K562 (cell line): ENCODE data around the gene SDE2. TPM values are rescaled to one million over a fixed set of nuclear protein-coding genes. Genes with fewer than 3 reads are reported as not detected.
A peak's percentile ranks its signal among the peaks of the same experiment; 100 is the strongest.

Experiments
- ATAC-seq: fragments of 200-7000 bp; cut with Tn5 transposase; 3 replicates; pipeline ENCODE4 v1.9.1; 2020; ENCODE audit warnings: moderate library complexity
- BruUV-seq: library from RNA; stranded (reverse); fragments of 400-500 nt; replicated peaks from 2 replicates; lab custom pipeline; 2021; lab: Mats Ljungman, UMichigan
- CTCF ChIA-PET: fragments of 300-600 bp; formaldehyde crosslinking; extraction: SDS; loops from one replicate; lab custom pipeline; 2021; ENCODE audit warnings: low intra/inter-chr PET ratio; lab: Yijun Ruan, JAX
- POLR2A ChIA-PET: fragments of 300-600, 350-650 bp; sonication (Branson Sonifier 250); formaldehyde crosslinking; extraction: SDS; loops from one replicate; lab custom pipeline; 2021; ENCODE audit warnings: antibody characterized with exemption, inconsistent platforms; lab: Yijun Ruan, JAX
- DNase-seq, 4 experiments: peaks; one replicate each; pipeline versions ENCODE4 v3.0.0 to v3.0.0-alpha.2; 2011 to 2018; ENCODE audit warnings: low spot score in 3 of 4, mixed read lengths in 3 of 4; ENCODE audit errors: extremely low read depth in 1 of 4
- FAIRE-seq: peaks from 2 replicates; lab custom pipeline; 2011; peaks lifted over from hg19 to GRCh38; lab: Jason Lieb, UNC
- H2AFZ ChIP-seq: 2 replicates; pipeline ENCODE4 v1.6.0; 2011; ENCODE audit warnings: low read depth, low read length, control low read depth, inconsistent platforms
- H3K27ac ChIP-seq: fragments of 200-600 bp; 3 replicates; pipeline ENCODE4 v1.8.0; 2011; ENCODE audit warnings: low read depth, mild to moderate bottlenecking, control low read depth, inconsistent platforms, low read length, moderate library complexity, mixed read lengths; ENCODE audit errors: extremely low read depth
- H3K27me3 ChIP-seq, 2 experiments: fragments of 300-600 bp in 1 of 2; 2 replicates in 1 of 2; 3 replicates in 1 of 2; pipeline versions ENCODE4 v1.6.0 to v1.8.0; 2011; ENCODE audit warnings: inconsistent platforms in 2 of 2, low read length in 2 of 2, mild to moderate bottlenecking in 1 of 2, mixed read lengths in 1 of 2, moderate library complexity in 1 of 2; ENCODE audit not compliant: control insufficient read depth in 2 of 2, insufficient read depth in 2 of 2
- H3K36me3 ChIP-seq: fragments of 300-600 bp; 3 replicates; pipeline ENCODE4 v1.8.0; 2011; ENCODE audit warnings: mild to moderate bottlenecking, low read length, inconsistent platforms; ENCODE audit not compliant: control insufficient read depth, insufficient read depth
- H3K4me1 ChIP-seq, 2 experiments: fragments of 200-600 bp in 1 of 2; replicated peaks in 1 of 2; 2 replicates in 1 of 2; 3 replicates in 1 of 2; pipeline versions ENCODE4 v1.5.1 to v1.8.0; 2011; ENCODE audit warnings: inconsistent platforms in 2 of 2, low read length in 2 of 2, mild to moderate bottlenecking in 1 of 2, mixed read lengths in 1 of 2, moderate library complexity in 1 of 2; ENCODE audit not compliant: control insufficient read depth in 2 of 2, insufficient read depth in 2 of 2
- H3K4me2 ChIP-seq: 2 replicates; pipeline ENCODE4 v1.6.1; 2011; ENCODE audit warnings: low read length, control low read depth, inconsistent platforms, mixed read lengths; ENCODE audit not compliant: insufficient read depth
- H3K4me3 ChIP-seq: fragments of 200-600 bp; sonication (generic), shearing (Covaris generic); 2 replicates; pipeline ENCODE4 v1.5.1; 2016; ENCODE audit warnings: control low read depth, inconsistent platforms
- H3K79me2 ChIP-seq: fragments of 200-600 bp; 3 replicates; pipeline ENCODE4 v1.8.0; 2011; ENCODE audit warnings: low read length, inconsistent platforms; ENCODE audit not compliant: control insufficient read depth, insufficient read depth
- H3K9ac ChIP-seq, 2 experiments: 2 replicates each; pipeline versions ENCODE4 v1.6.0 to v1.6.1; 2011; ENCODE audit warnings: low read depth in 2 of 2, low read length in 2 of 2, control low read depth in 1 of 2, inconsistent platforms in 1 of 2, mild to moderate bottlenecking in 1 of 2, mixed read lengths in 1 of 2; ENCODE audit not compliant: insufficient read depth in 1 of 2
- H3K9me1 ChIP-seq: one replicate; pipeline ENCODE4 v1.6.0; 2011; ENCODE audit warnings: inconsistent platforms, mild to moderate bottlenecking, low read length, moderate library complexity; ENCODE audit not compliant: control insufficient read depth, insufficient read depth
- H3K9me3 ChIP-seq: replicated peaks from 2 replicates; pipeline ENCODE4 v1.5.1; 2011; ENCODE audit warnings: low read depth, low read length, inconsistent platforms; ENCODE audit not compliant: control insufficient read depth, insufficient read depth
- H4K20me1 ChIP-seq: replicated peaks from 2 replicates; pipeline ENCODE4 v1.6.1; 2011; ENCODE audit warnings: low read length, inconsistent platforms, mixed read lengths; ENCODE audit not compliant: control insufficient read depth, insufficient read depth
- C11orf30 ChIP-seq: fragments of 450-650 bp; IDR thresholded peaks from 2 replicates; pipeline ENCODE4 v1.6.1; 2016; ENCODE audit warnings: low read depth, mild to moderate bottlenecking
- EWSR1 ChIP-seq: fragments of 450-650 bp; IDR thresholded peaks from 2 replicates; pipeline ENCODE4 v1.6.1; 2018; ENCODE audit warnings: borderline replicate concordance, mild to moderate bottlenecking, low read depth, moderate library complexity; ENCODE audit not compliant: partially characterized antibody
- IFI16 ChIP-seq: fragments of 250-450 bp; sonication (Bioruptor Pico); IDR thresholded peaks from 2 replicates; pipeline ENCODE4 v2.1.2; 2022; ENCODE audit warnings: mild to moderate bottlenecking, inconsistent platforms
- ILK ChIP-seq: fragments of 450-650 bp; IDR thresholded peaks from 2 replicates; pipeline ENCODE4 v1.6.1; 2016; ENCODE audit warnings: missing genetic modification characterization, low read depth, mild to moderate bottlenecking, missing compliant biosample characterization, moderate library complexity, borderline replicate concordance
- IRF2 ChIP-seq: sonication (generic); formaldehyde crosslinking; IDR thresholded peaks from 2 replicates; pipeline ENCODE4 v1.8.1; 2022; ENCODE audit warnings: mild to moderate bottlenecking, missing genetic modification reagents
- KLF16 ChIP-seq: IDR thresholded peaks from 2 replicates; pipeline ENCODE4 v1.6.1; 2016; ENCODE audit warnings: antibody characterized with exemption
- MAFG ChIP-seq: fragments of 450-650 bp; conservative IDR thresholded peaks from 2 replicates; pipeline ENCODE4 v1.6.1; 2016; ENCODE audit warnings: missing genetic modification characterization, missing compliant biosample characterization
- POLR2H ChIP-seq: IDR thresholded peaks from 2 replicates; pipeline ENCODE4 v1.6.1; 2016; ENCODE audit warnings: missing genetic modification characterization, low read depth, mild to moderate bottlenecking, control low read depth, missing compliant biosample characterization, moderate library complexity
- SNIP1 ChIP-seq: fragments of 450-650 bp; IDR thresholded peaks from 2 replicates; pipeline ENCODE4 v1.7.1; 2017; ENCODE audit warnings: low read depth, mild to moderate bottlenecking
- SUPT5H ChIP-seq: fragments of 450-650 bp; IDR thresholded peaks from 2 replicates; pipeline ENCODE4 v1.6.1; 2016
- ZFP36 ChIP-seq: fragments of 150-350 bp; IDR thresholded peaks from 2 replicates; pipeline ENCODE4 v1.6.1; 2018; ENCODE audit warnings: low read length, low read depth; ENCODE audit not compliant: partially characterized antibody
- ZNF316 ChIP-seq: fragments of 450-650 bp; IDR thresholded peaks from 2 replicates; pipeline ENCODE4 v1.6.1; 2016
- ZNF407 ChIP-seq: fragments of 450-650 bp; IDR thresholded peaks from 2 replicates; pipeline ENCODE4 v1.6.1; 2016; ENCODE audit warnings: low read depth
- ZNF75A ChIP-seq: fragments of 450-650 bp; formaldehyde crosslinking; IDR thresholded peaks from 2 replicates; pipeline ENCODE4 v1.4.0; 2020; ENCODE audit warnings: mild to moderate bottlenecking
- WGBS: fragments of 100-300 bp; shearing (Covaris generic); methylation state at CpG from one replicate; pipeline ENCODE4 v1.1.6; 2016; ENCODE audit warnings: low coverage, mixed read lengths; ENCODE audit not compliant: insufficient coverage; ENCODE audit errors: missing lambda C conversion rate; 5-methylcytosine and 5-hydroxymethylcytosine counted together
- in situ Hi-C: fragments of 300-500 bp; cut with MboI; formaldehyde crosslinking; loops from 4 replicates; pipeline ENCODE4 v1.15.0; 2018; ENCODE audit warnings: inconsistent platforms, mixed read lengths
- intact Hi-C: fragments of 100-400 bp; cut with micrococcal nuclease; formaldehyde crosslinking; loops from 2 replicates; pipeline ENCODE4 v1.14.2; 2022
- polyA plus RNA-seq, 8 experiments: library from polyadenylated mRNA; depleted of rRNA in 4 of 8; stranded (reverse) in 5 of 8; unstranded in 3 of 8; fragments of >200 nt; fragmentation: Nextera tagmentation in 2 of 8; fragmentation: Illumina TruSeq in 1 of 8; extraction: Ambion mirVana in 2 of 8; extraction: Trizol in 1 of 8; gene quantifications; 2 replicates each; pipeline versions ENCODE4 v1.2.1 to v1.2.3, GENCODE V29; 2011 to 2014; ENCODE audit warnings: inconsistent platforms in 1 of 8, missing spikeins in 1 of 8
- total RNA-seq, 7 experiments: library from RNA; depleted of rRNA in 6 of 7; stranded (reverse); fragments of >200 nt in 6 of 7; fragmentation: Illumina TruSeq in 2 of 7; extraction: Trizol in 2 of 7; gene quantifications; 2 replicates each; pipeline versions ENCODE4 v1.2.1 to v1.2.3, GENCODE V29; 2011 to 2021; ENCODE audit warnings: low replicate concordance in 1 of 7

The SDE2 gene
- total and polyA plus RNA-seq, 9 of the 15 experiments (the other 6 are each of a cell fraction or from before 2014, with no cell fraction given): 14.3 to 62.3 (median 46.0) TPM

DNA sequence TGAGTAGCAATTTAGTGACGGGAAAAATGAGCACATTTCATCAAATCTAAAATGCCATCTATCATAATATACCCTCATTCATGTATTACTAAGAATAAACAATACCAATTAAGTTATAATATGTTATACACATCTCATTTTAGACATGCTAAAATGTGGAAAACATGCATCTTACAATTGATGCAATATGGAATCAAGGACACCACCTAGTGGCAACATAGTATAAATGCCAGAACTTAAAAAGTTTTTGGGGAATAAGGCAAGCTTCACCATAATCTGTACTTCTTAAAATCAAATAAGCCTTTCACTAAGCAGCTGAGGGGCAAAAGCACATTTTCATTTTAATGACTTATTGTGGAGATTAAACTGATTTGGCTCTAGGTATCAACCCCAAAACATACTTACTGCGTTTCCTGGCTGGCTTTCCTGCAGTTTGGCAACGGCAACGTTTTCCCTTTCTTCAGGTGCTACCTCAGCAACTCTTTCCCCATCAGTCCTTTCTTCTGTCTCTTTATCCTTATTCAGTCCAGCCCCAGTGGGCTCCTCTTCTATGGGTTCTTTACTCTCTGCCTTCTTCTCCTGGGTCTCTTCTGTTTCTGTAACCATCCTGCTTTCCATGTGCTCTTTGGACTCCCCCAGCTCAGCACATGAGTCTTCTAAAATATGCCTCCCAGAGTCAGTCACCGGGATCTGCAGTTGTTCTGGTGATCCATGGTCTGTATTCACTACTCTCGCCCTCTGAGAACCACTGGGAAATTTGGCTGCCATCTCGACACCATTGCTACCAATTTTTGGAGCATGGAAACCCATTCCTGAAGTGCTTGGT is 11.4 kb downstream of the SDE2 start:
- peak; percentile 79 for ATAC-seq
- H3K27ac ChIP-seq: no peak overlapping the region; the same call in 2 of the 3 replicates
- H3K4me2 ChIP-seq: no peak overlapping the region
- H3K79me2 ChIP-seq: peaks cover 68% of the 10 kb centered on the region
- H2AFZ ChIP-seq: no peak overlapping the region
- in situ Hi-C loops: loop anchor here (5.0 kb wide), 1 partner anchor 135 kb away; no protein-coding TSS in a partner anchor
- POLR2A ChIA-PET: interaction anchor here (0.6 to 2.8 kb wide), 15 partner anchors 9 to 507 kb away, joined by 3 to 25 read pairs (median 4); partner anchors contain the start of genes H3-3A, SDE2 and SRP9
- H3K4me3 ChIP-seq: no peak overlapping the region
- no peaks in the 10 kb centered on the region for H3K9me1 ChIP-seq
- CTCF ChIA-PET: interaction anchor here (0.6 to 5.2 kb wide), 8 partner anchors 11 to 512 kb away, joined by 3 to 36 read pairs (median 3); partner anchors contain the start of gene SDE2
- FAIRE-seq: peak; percentile 75
- no peaks in the 10 kb centered on the region for H3K27me3 ChIP-seq
- peaks cover 97% of the 10 kb centered on the region for H3K36me3 ChIP-seq
- intact Hi-C loops: no loop called here
- 74% methylated on average over 7 of the region's 7 CpGs for WGBS
- H3K9ac ChIP-seq: no peak overlapping the region; a peak in 1 of 4 replicates
- peak in 2 of 4 experiments; percentile 42 to 71 for DNase-seq
- H3K4me1 ChIP-seq: no peaks in the 10 kb centered on the region
- H4K20me1 ChIP-seq: 0 out of 2 replicates have a peak, but pooled peaks cover 10% of the 10 kb centered on the region
- H3K9me3 ChIP-seq: peaks cover 8% of the 10 kb centered on the region
- no TSS peak for BruUV-seq
- no peak for TF ChIP-seq IRF2
- TF ChIP-seq ZNF407: no peak
- peak; percentile 35; the same call in 1 of the 2 replicates for TF ChIP-seq SUPT5H
- peak; percentile 21; the same call in 1 of the 2 replicates for TF ChIP-seq ZNF316
- peak; percentile 24 for TF ChIP-seq C11orf30
- no peak for TF ChIP-seq ZFP36
- no peak for TF ChIP-seq ILK (tag)
- 0 out of 2 replicates have a peak, but pooled peaks have one; percentile 21 for TF ChIP-seq POLR2H
- no peak for TF ChIP-seq EWSR1
- 0 out of 2 replicates have a peak, but pooled peaks have one; percentile 34 for TF ChIP-seq MAFG (tag)
- no peak for TF ChIP-seq SNIP1
- TF ChIP-seq KLF16: peak; percentile 10; the same call in 1 of the 2 replicates
- no peak for TF ChIP-seq IFI16
- TF ChIP-seq ZNF75A (CRISPR knock-in tag): no peak
